H1 (cell line): ENCODE measurements around the gene DAB2IP. TPM values are rescaled to one million over a fixed set of nuclear protein-coding genes. Genes with fewer than 3 reads are reported as not detected.

ENCODE experiments used
- CTCF ChIA-PET: fragments of 300-600 bp; sonication (Branson Sonifier 250); formaldehyde crosslinking; loops from one replicate; lab custom pipeline; 2021; ENCODE audit not compliant: partially characterized antibody; lab: Charles Lee
- POLR2A ChIA-PET: fragments of 300-600 bp; sonication (Branson Sonifier 250); formaldehyde crosslinking; loops from one replicate; lab custom pipeline; 2021; ENCODE audit warnings: inconsistent platforms; ENCODE audit not compliant: partially characterized antibody; lab: Charles Lee
- DNase-seq, 2 experiments: peaks; one replicate each; pipeline versions ENCODE4 v3.0.0 to v3.0.0-alpha.2; 2010 to 2022; ENCODE audit warnings: low spot score in 2 of 2, low read depth in 1 of 2, mixed read lengths in 1 of 2
- FAIRE-seq: peaks from 2 replicates; lab custom pipeline; 2011; peaks lifted over from hg19 to GRCh38; lab: Jason Lieb, UNC
- H2AFZ ChIP-seq: 2 replicates; pipeline ENCODE4 v1.8.1; 2012; ENCODE audit warnings: low read length, inconsistent platforms
- H2AK5ac ChIP-seq: 2 replicates; pipeline ENCODE4 v1.6.1; 2013; ENCODE audit warnings: low read depth, low read length
- H2BK120ac ChIP-seq: replicated peaks from 2 replicates; pipeline ENCODE3; 2013; ENCODE audit warnings: low read depth, low read length, inconsistent platforms
- H2BK12ac ChIP-seq: 2 replicates; pipeline ENCODE4 v1.6.1; 2013; ENCODE audit warnings: low read depth, low read length
- H2BK15ac ChIP-seq: 2 replicates; pipeline ENCODE4 v1.6.1; 2013; ENCODE audit warnings: low read length
- H2BK20ac ChIP-seq: 2 replicates; pipeline ENCODE4 v1.6.1; 2013; ENCODE audit warnings: low read length
- H2BK5ac ChIP-seq: 2 replicates; pipeline ENCODE4 v1.6.1; 2013; ENCODE audit warnings: low read depth, low read length
- H3K14ac ChIP-seq: 2 replicates; pipeline ENCODE4 v1.6.1; 2013; ENCODE audit warnings: inconsistent platforms; ENCODE audit not compliant: insufficient read length
- H3K18ac ChIP-seq: 2 replicates; pipeline ENCODE4 v1.6.1; 2013; ENCODE audit warnings: low read length; ENCODE audit errors: extremely low read depth
- H3K23ac ChIP-seq: 2 replicates; pipeline ENCODE4 v1.6.1; 2013; ENCODE audit warnings: inconsistent platforms; ENCODE audit not compliant: insufficient read length
- H3K23me2 ChIP-seq: 2 replicates; pipeline ENCODE4 v1.6.1; 2013; ENCODE audit warnings: low read depth, low read length
- H3K27ac ChIP-seq: 2 replicates; pipeline ENCODE4 v1.6.1; 2011; ENCODE audit warnings: low read depth, low read length, inconsistent platforms
- H3K27me3 ChIP-seq, 4 experiments: replicated peaks in 1 of 4; 1 replicate in 1 of 4; 2 replicates in 3 of 4; pipeline versions ENCODE4 v1.6.1 to v1.8.1; 2011 to 2013; ENCODE audit warnings: low read length in 3 of 4, mild to moderate bottlenecking in 3 of 4, inconsistent platforms in 2 of 4, mixed read lengths in 2 of 4, moderate library complexity in 1 of 4; ENCODE audit not compliant: control insufficient read depth in 3 of 4, insufficient read depth in 3 of 4; ENCODE audit errors: extremely low read depth in 1 of 4
- H3K36me3 ChIP-seq, 4 experiments: 2 replicates each; pipeline versions ENCODE4 v1.6.1 to v1.8.1; 2011 to 2013; ENCODE audit warnings: mild to moderate bottlenecking in 4 of 4, low read length in 3 of 4, moderate library complexity in 2 of 4, control low read depth in 1 of 4, inconsistent platforms in 1 of 4; ENCODE audit not compliant: insufficient read depth in 4 of 4, control insufficient read depth in 2 of 4
- H3K4ac ChIP-seq: replicated peaks from 2 replicates; pipeline ENCODE3; 2013; ENCODE audit warnings: low read length, low read depth, mixed read lengths, inconsistent platforms; ENCODE audit not compliant: insufficient read length
- H3K4me1 ChIP-seq, 4 experiments: replicated peaks in 1 of 4; 1 replicate in 1 of 4; 2 replicates in 3 of 4; pipeline versions ENCODE4 v1.6.1 to v1.8.1; 2011 to 2013; ENCODE audit warnings: low read length in 3 of 4, inconsistent platforms in 2 of 4, mixed read lengths in 1 of 4; ENCODE audit not compliant: insufficient read depth in 4 of 4, control insufficient read depth in 3 of 4
- H3K4me2 ChIP-seq, 2 experiments: 2 replicates each; pipeline versions ENCODE4 v1.6.1 to v1.8.1; 2011 to 2013; ENCODE audit warnings: low read depth in 2 of 2, low read length in 2 of 2, control low read depth in 1 of 2, inconsistent platforms in 1 of 2, mild to moderate bottlenecking in 1 of 2; ENCODE audit not compliant: insufficient read depth in 1 of 2
- H3K4me3 ChIP-seq, 4 experiments: fragments of 200-600, 300-600 bp in 1 of 4; sonication (generic), shearing (Covaris generic), sonication (Bioruptor Twin) in 1 of 4; 2 replicates each; pipeline versions ENCODE4 v1.5.1 to v1.8.1; 2011 to 2016; ENCODE audit warnings: low read length in 4 of 4, low read depth in 3 of 4, control low read depth in 2 of 4, inconsistent platforms in 2 of 4, mild to moderate bottlenecking in 2 of 4, mixed read lengths in 1 of 4, moderate library complexity in 1 of 4; ENCODE audit not compliant: insufficient read depth in 2 of 4; ENCODE audit errors: extremely low read depth in 1 of 4
- H3K56ac ChIP-seq: replicated peaks from 2 replicates; pipeline ENCODE3; 2013; ENCODE audit warnings: low read depth, mild to moderate bottlenecking, mixed read lengths, low read length, inconsistent platforms; ENCODE audit not compliant: insufficient read length
- H3K79me1 ChIP-seq: 2 replicates; pipeline ENCODE4 v1.6.1; 2013; ENCODE audit warnings: low read depth, low read length, control low read depth
- H3K79me2 ChIP-seq, 2 experiments: 2 replicates each; pipeline versions ENCODE4 v1.6.1 to v1.8.1; 2012 to 2013; ENCODE audit warnings: low read length in 2 of 2, mild to moderate bottlenecking in 2 of 2, inconsistent platforms in 1 of 2; ENCODE audit not compliant: insufficient read depth in 2 of 2, control insufficient read depth in 1 of 2
- H3K9ac ChIP-seq, 4 experiments: replicated peaks in 1 of 4; 1 replicate in 1 of 4; 2 replicates in 3 of 4; pipeline versions ENCODE4 v1.6.1 to v1.8.1; 2011 to 2013; ENCODE audit warnings: low read depth in 3 of 4, low read length in 3 of 4, control low read depth in 2 of 4, mild to moderate bottlenecking in 2 of 4, moderate library complexity in 2 of 4, inconsistent platforms in 1 of 4; ENCODE audit errors: extremely low read depth in 1 of 4
- H3K9me3 ChIP-seq, 2 experiments: 2 replicates each; pipeline versions ENCODE4 v1.6.1 to v1.8.1; 2012 to 2013; ENCODE audit warnings: mild to moderate bottlenecking in 2 of 2, moderate library complexity in 2 of 2, control low read depth in 1 of 2, inconsistent platforms in 1 of 2, low read depth in 1 of 2, low read length in 1 of 2, mixed read lengths in 1 of 2; ENCODE audit not compliant: insufficient read depth in 2 of 2
- H4K20me1 ChIP-seq, 2 experiments: replicated peaks in 1 of 2; 2 replicates each; pipeline versions ENCODE3 to v1.8.1; 2011 to 2013; ENCODE audit warnings: inconsistent platforms in 2 of 2, low read length in 2 of 2, mild to moderate bottlenecking in 1 of 2; ENCODE audit not compliant: insufficient read depth in 2 of 2, control insufficient read depth in 1 of 2
- H4K5ac ChIP-seq: 2 replicates; pipeline ENCODE4 v1.6.1; 2013; ENCODE audit warnings: low read length, low read depth, mixed read lengths, inconsistent platforms; ENCODE audit not compliant: insufficient read length
- H4K8ac ChIP-seq: 2 replicates; pipeline ENCODE4 v1.8.0; 2013; ENCODE audit warnings: mild to moderate bottlenecking, moderate library complexity, low read length, inconsistent platforms; ENCODE audit not compliant: insufficient read depth; ENCODE audit errors: extremely low read depth
- H4K91ac ChIP-seq: replicated peaks from 2 replicates; pipeline ENCODE3; 2013; ENCODE audit warnings: low read length, mixed read lengths, inconsistent platforms; ENCODE audit not compliant: insufficient read length
- ATF3 ChIP-seq: IDR thresholded peaks from 2 replicates; pipeline ENCODE4 v1.6.1; 2011; ENCODE audit warnings: low read depth, mild to moderate bottlenecking, low read length; ENCODE audit not compliant: insufficient read depth
- BRCA1 ChIP-seq: IDR thresholded peaks from 2 replicates; pipeline ENCODE4 v1.6.1; 2012; ENCODE audit warnings: low read depth, low read length, improper control_type of control experiment
- CHD2 ChIP-seq: IDR thresholded peaks from 2 replicates; pipeline ENCODE4 v1.6.1; 2012; ENCODE audit warnings: low read length, improper control_type of control experiment
- GABPA ChIP-seq: IDR thresholded peaks from 2 replicates; pipeline ENCODE4 v1.6.1; 2011; ENCODE audit warnings: mild to moderate bottlenecking, low read length, moderate library complexity, borderline replicate concordance; ENCODE audit not compliant: insufficient read depth
- HDAC6 ChIP-seq: IDR thresholded peaks from one replicate; pipeline ENCODE4 v1.7.1; 2012; ENCODE audit warnings: low read depth, mild to moderate bottlenecking, inconsistent platforms, low read length, moderate library complexity
- JUN ChIP-seq: IDR thresholded peaks from 2 replicates; pipeline ENCODE4 v1.6.1; 2011; ENCODE audit warnings: low read depth, mild to moderate bottlenecking, improper control_type of control experiment, low read length
- NANOG ChIP-seq: IDR thresholded peaks from 2 replicates; pipeline ENCODE4 v1.6.1; 2011; ENCODE audit warnings: low read length, low read depth, mild to moderate bottlenecking, inconsistent platforms; ENCODE audit not compliant: insufficient read depth, poor library complexity, severe bottlenecking
- SAP30 ChIP-seq: fragments of 300-600 bp; sonication (generic); IDR thresholded peaks from 2 replicates; pipeline ENCODE4 v1.7.1; 2012; ENCODE audit warnings: low read length, moderate library complexity, mild to moderate bottlenecking, inconsistent platforms; ENCODE audit not compliant: insufficient read depth, insufficient replicate concordance
- SP1 ChIP-seq: IDR thresholded peaks from 2 replicates; pipeline ENCODE4 v1.6.1; 2011; ENCODE audit warnings: low read depth, low read length
- TAF7 ChIP-seq: optimal IDR thresholded peaks from 2 replicates; pipeline ENCODE3; 2011; ENCODE audit warnings: low read depth, mild to moderate bottlenecking, inconsistent platforms, low read length, moderate library complexity, borderline replicate concordance
- TEAD4 ChIP-seq: IDR thresholded peaks from 2 replicates; pipeline ENCODE4 v1.6.1; 2012; ENCODE audit warnings: low read depth, low read length, inconsistent platforms, mixed read lengths
- USF2 ChIP-seq: IDR thresholded peaks from 2 replicates; pipeline ENCODE4 v1.6.1; 2011; ENCODE audit warnings: low read length, improper control_type of control experiment
- WGBS, 2 experiments: shearing (Covaris generic) in 1 of 2; methylation state at CpG; one replicate each; pipeline versions ENCODE4 v1.1.6 to v1.1.7; 2013 to 2015; ENCODE audit warnings: low lambda C conversion rate in 2 of 2, mixed read lengths in 2 of 2, inconsistent platforms in 1 of 2, low coverage in 1 of 2, missing lambda C conversion rate in 1 of 2; ENCODE audit not compliant: insufficient replicate concordance in 2 of 2, insufficient coverage in 1 of 2, insufficient read length in 1 of 2; ENCODE audit errors: extremely low coverage in 1 of 2, missing lambda C conversion rate in 1 of 2; 5-methylcytosine and 5-hydroxymethylcytosine counted together
- polyA plus RNA-seq, 7 experiments: library from polyadenylated mRNA; depleted of rRNA in 3 of 7; stranded (reverse) in 5 of 7; unstranded in 2 of 7; fragments of >200 nt in 5 of 7; fragments of 200-250 nt in 2 of 7; gene quantifications; 1 replicate in 5 of 7; 2 replicates in 1 of 7; 4 replicates in 1 of 7; pipeline versions ENCODE4 v1.2.1 to v1.2.3, GENCODE V29; 2011 to 2013; ENCODE audit warnings: missing spikeins in 2 of 7, mixed read lengths in 2 of 7
- total RNA-seq: library from RNA; stranded (reverse); fragmentation: NEBNext Ultra II Directional; extraction: Animal tissue kit (Norgen Biotek cat#: 25700); gene quantifications from 2 replicates; pipeline ENCODE4 v1.2.1, GENCODE V29; 2021

DAB2IP gene
- total and polyA plus RNA-seq, 2 of the 8 experiments (the other 6 are each of a cell fraction or from before 2014, with no cell fraction given), result 19.7 to 39.5 TPM

- Histone ChIP-seq H3K4ac (no peak overlapping the region), H4K8ac (no peak overlapping the region), H3K23me2 (no peaks in the 10 kb centered on the region; the same call in 1 of the 2 replicates), H3K27me3 (no peaks in the 10 kb centered on the region), H3K36me3 (no peaks in the 10 kb centered on the region), H3K4me2 (no peak overlapping the region), H3K23ac (peak overlapping the region; percentile 41), H3K27ac (no peak overlapping the region), H3K56ac (no peak overlapping the region), H3K4me3 (no peak overlapping the region), H3K14ac (no peak overlapping the region), H3K9me3 (no peaks in the 10 kb centered on the region), H3K18ac (no peak overlapping the region; the same call in 1 of the 2 replicates), H3K79me1 (peaks cover 3% of the 10 kb centered on the region; the same call in 1 of the 2 replicates), H3K4me1 (peaks cover 6 to 27% (median 13%) of the 10 kb centered on the region in 4 experiments), H2BK120ac (no peak overlapping the region), H2BK20ac (no peak overlapping the region), H2BK15ac (peak overlapping the region; percentile 66; the same call in 1 of the 2 replicates), H3K79me2 (no peaks in the 10 kb centered on the region), H4K91ac (peak overlapping the region; percentile 88), H4K20me1 (peaks cover 0 to 2% of the 10 kb centered on the region in 2 experiments), H2AK5ac (peak overlapping the region; percentile 57; the same call in 1 of the 2 replicates), H2AFZ (no peak overlapping the region), H3K9ac (no peak overlapping the region), H4K5ac (no peak overlapping the region), H2BK12ac (no peak overlapping the region; the same call in 1 of the 2 replicates), H2BK5ac (no peak overlapping the region)
- WGBS, 2 experiments, result 84% methylated on average over 23 of the region's 23 CpGs; no CpG with 5 or more reads in 1 of the 2 experiments
- POLR2A ChIA-PET, result no interaction called here
- CTCF ChIA-PET, result interaction anchor here (0.7 to 2.0 kb wide), 4 partner anchors 14 to 309 kb away, joined by 3 to 6 read pairs (median 4); no protein-coding TSS in a partner anchor
- no peak for FAIRE-seq
- DNase-seq, result no peak
- TF ChIP-seq NANOG (no peak), GABPA (no peak), BRCA1 (no peak), USF2 (no peak), TAF7 (no peak), TEAD4 (no peak), HDAC6 (no peak), JUN (no peak), SAP30 (no peak), ATF3 (no peak), SP1 (no peak), CHD2 (no peak)
Measured at GRCh38 chr9:121816449-121816817, 165.0 kb downstream of the DAB2IP start.
